GM12878 (cell line): ENCODE results near the gene RMI2. TPM values are rescaled to one million over a fixed set of nuclear protein-coding genes. Genes with fewer than 3 reads are reported as not detected.

Experiments
- ATAC-seq: fragments of 200-7000 bp; cut with Tn5 transposase; 3 replicates; pipeline ENCODE4 v1.9.1; 2020; ENCODE audit warnings: mild to moderate bottlenecking, moderate library complexity
- BruUV-seq: library from RNA; stranded (reverse); fragments of 400-500 nt; replicated peaks from 2 replicates; lab custom pipeline; 2021; lab: Mats Ljungman, UMichigan
- CTCF ChIA-PET: fragments of 300-600 bp; sonication (Branson Sonifier 250); formaldehyde crosslinking; extraction: SDS; loops from one replicate; lab custom pipeline; 2021; ENCODE audit warnings: inconsistent platforms; lab: Yijun Ruan, JAX
- POLR2A ChIA-PET: fragments of 350-600 bp; formaldehyde crosslinking; extraction: SDS; loops from one replicate; lab custom pipeline; 2021; ENCODE audit warnings: inconsistent platforms; lab: Charles Lee
- RAD21 ChIA-PET: fragments of 300-600 bp; sonication (Branson Sonifier 250); formaldehyde crosslinking; loops from one replicate; lab custom pipeline; 2023; ENCODE audit warnings: antibody characterized with exemption; ENCODE audit not compliant: unreplicated experiment; lab: Charles Lee
- SMC1A ChIA-PET: fragments of 300-600 bp; sonication (Branson Sonifier 250); formaldehyde crosslinking; loops from one replicate; lab custom pipeline; 2023; ENCODE audit not compliant: unreplicated experiment, uncharacterized antibody; lab: Charles Lee
- DNase-seq: peaks from one replicate; pipeline ENCODE4 v3.0.0-alpha.2; 2011; ENCODE audit warnings: low read depth, low spot score
- FAIRE-seq: peaks from 3 replicates; lab custom pipeline; 2011; peaks lifted over from hg19 to GRCh38; lab: Jason Lieb, UNC
- H2AFZ ChIP-seq: 2 replicates; pipeline ENCODE4 v1.6.0; 2011; ENCODE audit warnings: low read depth, low read length, control low read depth; ENCODE audit not compliant: control insufficient read depth
- H3K27ac ChIP-seq: 2 replicates; pipeline ENCODE4 v1.5.1; 2011; ENCODE audit warnings: control low read depth; ENCODE audit not compliant: control insufficient read depth, insufficient read depth
- H3K27me3 ChIP-seq, 2 experiments: replicated peaks in 1 of 2; 2 replicates each; pipeline versions ENCODE4 v1.6.0 to v1.6.1; 2011; ENCODE audit warnings: low read length in 1 of 2; ENCODE audit not compliant: control insufficient read depth in 2 of 2, insufficient read depth in 2 of 2
- H3K36me3 ChIP-seq, 2 experiments: 2 replicates each; pipeline ENCODE4 v1.5.1; 2011; ENCODE audit warnings: low read length in 1 of 2; ENCODE audit not compliant: control insufficient read depth in 2 of 2, insufficient read depth in 2 of 2
- H3K4me1 ChIP-seq: 2 replicates; pipeline ENCODE4 v1.6.1; 2011; ENCODE audit warnings: mild to moderate bottlenecking, low read length, moderate library complexity, mixed read lengths; ENCODE audit not compliant: control insufficient read depth, insufficient read depth
- H3K4me2 ChIP-seq: 2 replicates; pipeline ENCODE4 v1.6.0; 2011; ENCODE audit warnings: control low read depth; ENCODE audit not compliant: control insufficient read depth, insufficient read depth
- H3K4me3 ChIP-seq: fragments of 200-600 bp; sonication (generic); 2 replicates; pipeline ENCODE4 v1.5.1; 2016
- H3K79me2 ChIP-seq: 2 replicates; pipeline ENCODE4 v1.6.0; 2011; ENCODE audit warnings: low read length; ENCODE audit not compliant: control insufficient read depth, insufficient read depth
- H3K9ac ChIP-seq: 2 replicates; pipeline ENCODE4 v1.8.0; 2011; ENCODE audit warnings: low read length, control low read depth, mixed read lengths; ENCODE audit not compliant: control insufficient read depth, insufficient read depth
- H3K9me3 ChIP-seq: replicated peaks from 3 replicates; pipeline ENCODE4 v1.5.1; 2011; ENCODE audit warnings: mild to moderate bottlenecking, low read length; ENCODE audit not compliant: control insufficient read depth, insufficient read depth
- H4K20me1 ChIP-seq: 2 replicates; pipeline ENCODE4 v1.6.0; 2011; ENCODE audit not compliant: control insufficient read depth, insufficient read depth
- CBX5 ChIP-seq: sonication (generic); IDR thresholded peaks from 2 replicates; pipeline ENCODE4 v1.6.1; 2016; ENCODE audit warnings: low read depth, moderate library complexity, mild to moderate bottlenecking, inconsistent platforms
- EP300 ChIP-seq, 2 experiments: fragments of 150-350 bp in 1 of 2; IDR thresholded peaks; 2 replicates each; pipeline ENCODE4 v1.6.1; 2011 to 2012; ENCODE audit warnings: low read depth in 2 of 2, low read length in 2 of 2, borderline replicate concordance in 1 of 2, improper control_type of control experiment in 1 of 2, inconsistent platforms in 1 of 2; ENCODE audit not compliant: control insufficient read depth in 1 of 2
- NRF1 ChIP-seq: conservative IDR thresholded peaks from 2 replicates; pipeline ENCODE4 v1.6.1; 2011; ENCODE audit warnings: mild to moderate bottlenecking, low read depth, low read length, improper control_type of control experiment
- RAD51 ChIP-seq: fragments of 450-650 bp; IDR thresholded peaks from 2 replicates; pipeline ENCODE4 v1.6.1; 2016; ENCODE audit warnings: moderate library complexity, mild to moderate bottlenecking, inconsistent platforms
- STAT3 ChIP-seq: IDR thresholded peaks from 2 replicates; pipeline ENCODE4 v1.6.1; 2011; ENCODE audit warnings: low read depth, low read length, improper control_type of control experiment
- WGBS: methylation state at CpG from one replicate; pipeline ENCODE4 v1.1.6; 2016; ENCODE audit warnings: low lambda C conversion rate; ENCODE audit not compliant: insufficient replicate concordance, insufficient coverage; ENCODE audit errors: missing lambda C conversion rate; 5-methylcytosine and 5-hydroxymethylcytosine counted together
- in situ Hi-C: fragments of 300-500 bp; cut with MboI; formaldehyde crosslinking; loops from 9 replicates; pipeline ENCODE4 v1.14.3; 2018; ENCODE audit warnings: mixed read lengths
- intact Hi-C: fragments of 100-400 bp; cut with micrococcal nuclease; formaldehyde crosslinking; loops from one replicate; pipeline ENCODE4 v1.14.2; 2022; ENCODE audit not compliant: unreplicated experiment
- polyA plus RNA-seq, 11 experiments: library from polyadenylated mRNA; depleted of rRNA in 4 of 11; unstranded in 6 of 11; stranded (reverse) in 5 of 11; fragments of >200 nt; fragmentation: Nextera tagmentation in 4 of 11; fragmentation: Illumina TruSeq in 1 of 11; extraction: Ambion mirVana in 4 of 11; extraction: Trizol in 1 of 11; gene quantifications; 1 replicate in 1 of 11; 2 replicates in 10 of 11; pipeline versions ENCODE4 v1.2.1 to v1.2.3, GENCODE V29; 2011 to 2016; ENCODE audit warnings: inconsistent platforms in 2 of 11, missing spikeins in 2 of 11, low read depth in 1 of 11
- total RNA-seq, 4 experiments: library from RNA; depleted of rRNA in 3 of 4; stranded (reverse); fragments of >200 nt in 3 of 4; fragmentation: Illumina TruSeq in 1 of 4; extraction: Trizol in 1 of 4; gene quantifications; 2 replicates each; pipeline versions ENCODE4 v1.2.1 to v1.2.3, GENCODE V29; 2013 to 2021
- TF ChIP-seq, protein P1 (sequence below): fragments of 150-350 bp; IDR thresholded peaks from 2 replicates; pipeline ENCODE4 v1.6.1; 2014; ENCODE audit warnings: mild to moderate bottlenecking, low read depth, low read length
- TF ChIP-seq, protein P2 (sequence below): IDR thresholded peaks from 2 replicates; pipeline ENCODE4 v1.6.1; 2011; ENCODE audit warnings: borderline replicate concordance, low read depth, mild to moderate bottlenecking, moderate library complexity, low read length; ENCODE audit not compliant: insufficient read depth, poor library complexity, severe bottlenecking
- TF ChIP-seq, protein P3 (sequence below): fragments of 450-650 bp; IDR thresholded peaks from 2 replicates; pipeline ENCODE4 v1.6.1; 2017; ENCODE audit warnings: antibody characterized with exemption, mild to moderate bottlenecking, moderate library complexity

The RMI2 gene
- total and polyA plus RNA-seq, 10 of the 15 experiments (the other 5 are each of a cell fraction or from before 2014, with no cell fraction given), result 9.6 to 68.8 (median 32.1) TPM

DNA sequence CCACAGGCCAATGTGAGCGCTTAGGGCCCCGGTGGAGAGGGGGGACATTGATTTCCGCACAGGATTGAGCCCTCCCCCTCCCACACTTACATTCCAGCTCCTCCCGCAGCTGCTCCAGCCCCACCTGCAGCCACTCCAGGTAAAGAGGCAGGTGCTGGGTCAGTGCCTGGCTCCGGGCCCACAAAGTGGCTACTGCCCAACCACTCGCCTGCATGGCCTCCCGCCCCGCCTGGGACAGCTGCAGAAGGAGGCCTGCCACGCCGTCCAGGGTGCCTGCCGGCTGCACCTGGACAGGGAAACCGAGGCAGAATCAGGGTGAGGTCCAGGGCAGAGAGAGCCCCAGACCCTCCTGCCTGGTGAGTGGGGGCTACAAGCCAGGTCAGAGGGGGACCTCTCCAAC, 46.3 kb downstream of the RMI2 start (continued):
- TF ChIP-seq RAD51, result no peak
- TF ChIP-seq STAT3, result no peak

- H3K27ac ChIP-seq, result no peak overlapping the region
- TF ChIP-seq, protein P1, sequence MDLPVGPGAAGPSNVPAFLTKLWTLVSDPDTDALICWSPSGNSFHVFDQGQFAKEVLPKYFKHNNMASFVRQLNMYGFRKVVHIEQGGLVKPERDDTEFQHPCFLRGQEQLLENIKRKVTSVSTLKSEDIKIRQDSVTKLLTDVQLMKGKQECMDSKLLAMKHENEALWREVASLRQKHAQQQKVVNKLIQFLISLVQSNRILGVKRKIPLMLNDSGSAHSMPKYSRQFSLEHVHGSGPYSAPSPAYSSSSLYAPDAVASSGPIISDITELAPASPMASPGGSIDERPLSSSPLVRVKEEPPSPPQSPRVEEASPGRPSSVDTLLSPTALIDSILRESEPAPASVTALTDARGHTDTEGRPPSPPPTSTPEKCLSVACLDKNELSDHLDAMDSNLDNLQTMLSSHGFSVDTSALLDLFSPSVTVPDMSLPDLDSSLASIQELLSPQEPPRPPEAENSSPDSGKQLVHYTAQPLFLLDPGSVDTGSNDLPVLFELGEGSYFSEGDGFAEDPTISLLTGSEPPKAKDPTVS, result no peak
- TF ChIP-seq, protein P2, sequence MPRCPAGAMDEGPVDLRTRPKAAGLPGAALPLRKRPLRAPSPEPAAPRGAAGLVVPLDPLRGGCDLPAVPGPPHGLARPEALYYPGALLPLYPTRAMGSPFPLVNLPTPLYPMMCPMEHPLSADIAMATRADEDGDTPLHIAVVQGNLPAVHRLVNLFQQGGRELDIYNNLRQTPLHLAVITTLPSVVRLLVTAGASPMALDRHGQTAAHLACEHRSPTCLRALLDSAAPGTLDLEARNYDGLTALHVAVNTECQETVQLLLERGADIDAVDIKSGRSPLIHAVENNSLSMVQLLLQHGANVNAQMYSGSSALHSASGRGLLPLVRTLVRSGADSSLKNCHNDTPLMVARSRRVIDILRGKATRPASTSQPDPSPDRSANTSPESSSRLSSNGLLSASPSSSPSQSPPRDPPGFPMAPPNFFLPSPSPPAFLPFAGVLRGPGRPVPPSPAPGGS, result no peak
- TF ChIP-seq EP300 (IDR thresholded peaks at IDR 0.05; ENCODE audit: borderline replicate concordance in 1 of 2, control insufficient read depth in 1 of 2, low read depth in 2 of 2, low read length in 2 of 2) (no peak), CBX5 (no peak), NRF1 (no peak)
- TF ChIP-seq, protein P3, sequence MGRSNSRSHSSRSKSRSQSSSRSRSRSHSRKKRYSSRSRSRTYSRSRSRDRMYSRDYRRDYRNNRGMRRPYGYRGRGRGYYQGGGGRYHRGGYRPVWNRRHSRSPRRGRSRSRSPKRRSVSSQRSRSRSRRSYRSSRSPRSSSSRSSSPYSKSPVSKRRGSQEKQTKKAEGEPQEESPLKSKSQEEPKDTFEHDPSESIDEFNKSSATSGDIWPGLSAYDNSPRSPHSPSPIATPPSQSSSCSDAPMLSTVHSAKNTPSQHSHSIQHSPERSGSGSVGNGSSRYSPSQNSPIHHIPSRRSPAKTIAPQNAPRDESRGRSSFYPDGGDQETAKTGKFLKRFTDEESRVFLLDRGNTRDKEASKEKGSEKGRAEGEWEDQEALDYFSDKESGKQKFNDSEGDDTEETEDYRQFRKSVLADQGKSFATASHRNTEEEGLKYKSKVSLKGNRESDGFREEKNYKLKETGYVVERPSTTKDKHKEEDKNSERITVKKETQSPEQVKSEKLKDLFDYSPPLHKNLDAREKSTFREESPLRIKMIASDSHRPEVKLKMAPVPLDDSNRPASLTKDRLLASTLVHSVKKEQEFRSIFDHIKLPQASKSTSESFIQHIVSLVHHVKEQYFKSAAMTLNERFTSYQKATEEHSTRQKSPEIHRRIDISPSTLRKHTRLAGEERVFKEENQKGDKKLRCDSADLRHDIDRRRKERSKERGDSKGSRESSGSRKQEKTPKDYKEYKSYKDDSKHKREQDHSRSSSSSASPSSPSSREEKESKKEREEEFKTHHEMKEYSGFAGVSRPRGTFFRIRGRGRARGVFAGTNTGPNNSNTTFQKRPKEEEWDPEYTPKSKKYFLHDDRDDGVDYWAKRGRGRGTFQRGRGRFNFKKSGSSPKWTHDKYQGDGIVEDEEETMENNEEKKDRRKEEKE, result no peak
- TF ChIP-seq, all 136 proteins: peak for 0
- in situ Hi-C loops (no loop called here), intact Hi-C loops (no loop called here)
- 51% methylated on average over 19 of the region's 19 CpGs for WGBS
- Histone ChIP-seq H4K20me1 (no peaks in the 10 kb centered on the region), H3K4me1 (peaks cover 2% of the 10 kb centered on the region), H3K79me2 (no peaks in the 10 kb centered on the region), H2AFZ (no peak overlapping the region), H3K4me3 (no peak overlapping the region), H3K4me2 (no peak overlapping the region), H3K9ac (no peak overlapping the region), H3K9me3 (no peaks in the 10 kb centered on the region), H3K36me3 (no peaks in the 10 kb centered on the region), H3K27me3 (no peaks in the 10 kb centered on the region)
- ATAC-seq (no peak), FAIRE-seq (no peak), DNase-seq (no peak)
- ChIA-PET RAD21 (no interaction called here), SMC1A (interaction anchor here (0.6 to 1.1 kb wide), 2 partner anchors 427 to 1229 kb away, joined by 3 read pairs; no protein-coding TSS in a partner anchor), CTCF (no interaction called here), POLR2A (no interaction called here)
- no TSS peak for BruUV-seq
These were observed 46.9 kb downstream of the RMI2 start for GRCh38 chr16:11392041-11392581.
